Stomach (tissue), 4 donors: ENCODE data around the gene WWOX.

Experiments used
- EP300 ChIP-seq: sonication (generic); formaldehyde crosslinking; IDR thresholded peaks from one replicate; pipeline ENCODE4 v1.6.1; 2017; ENCODE audit warnings: antibody characterized with exemption
- POLR2A ChIP-seq, 4 donors: fragments of 450-650 bp; IDR thresholded peaks; one replicate each; pipeline ENCODE4 v1.6.1; 2016; ENCODE audit warnings: antibody characterized with exemption in 4 of 4, control low read depth in 2 of 4, mild to moderate bottlenecking in 1 of 4, moderate library complexity in 1 of 4
- POLR2AphosphoS5 ChIP-seq, 3 donors: sonication (generic); formaldehyde crosslinking; IDR thresholded peaks; one replicate each; pipeline ENCODE4 v1.6.1; 2016; ENCODE audit warnings: antibody characterized with exemption in 3 of 3
- TF ChIP-seq, protein P1 (sequence below), 7 experiments: fragments of 450-650 bp in 4 of 7; fragments of 200-600 bp in 3 of 7; sonication (generic) in 3 of 7; IDR thresholded peaks; one replicate each; pipeline ENCODE4 v1.5.1; 2016 to 2019; ENCODE audit warnings: antibody characterized with exemption in 7 of 7, control low read depth in 2 of 7, mild to moderate bottlenecking in 1 of 7

DNA sequence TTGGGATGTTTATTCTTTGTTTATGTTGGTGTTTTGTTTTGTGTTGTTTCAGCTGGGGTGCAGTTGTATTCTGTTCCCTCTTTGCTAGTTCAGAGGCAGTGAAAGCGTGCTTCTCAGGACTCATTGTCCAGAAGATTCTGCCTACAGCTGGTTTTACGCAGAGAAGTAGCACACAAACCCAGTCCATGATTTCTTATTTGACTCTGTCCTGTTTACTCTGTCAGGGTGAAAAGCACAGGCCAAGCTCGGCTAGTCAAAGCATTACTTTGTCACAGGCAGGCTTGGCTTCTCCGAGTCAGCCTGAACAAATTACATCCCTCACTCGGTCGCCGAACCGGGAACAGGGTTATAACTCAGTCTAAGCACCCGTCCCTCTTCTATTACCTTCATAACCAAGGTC, 1066.1 kb downstream of the WWOX start:
- TF ChIP-seq, protein P1, sequence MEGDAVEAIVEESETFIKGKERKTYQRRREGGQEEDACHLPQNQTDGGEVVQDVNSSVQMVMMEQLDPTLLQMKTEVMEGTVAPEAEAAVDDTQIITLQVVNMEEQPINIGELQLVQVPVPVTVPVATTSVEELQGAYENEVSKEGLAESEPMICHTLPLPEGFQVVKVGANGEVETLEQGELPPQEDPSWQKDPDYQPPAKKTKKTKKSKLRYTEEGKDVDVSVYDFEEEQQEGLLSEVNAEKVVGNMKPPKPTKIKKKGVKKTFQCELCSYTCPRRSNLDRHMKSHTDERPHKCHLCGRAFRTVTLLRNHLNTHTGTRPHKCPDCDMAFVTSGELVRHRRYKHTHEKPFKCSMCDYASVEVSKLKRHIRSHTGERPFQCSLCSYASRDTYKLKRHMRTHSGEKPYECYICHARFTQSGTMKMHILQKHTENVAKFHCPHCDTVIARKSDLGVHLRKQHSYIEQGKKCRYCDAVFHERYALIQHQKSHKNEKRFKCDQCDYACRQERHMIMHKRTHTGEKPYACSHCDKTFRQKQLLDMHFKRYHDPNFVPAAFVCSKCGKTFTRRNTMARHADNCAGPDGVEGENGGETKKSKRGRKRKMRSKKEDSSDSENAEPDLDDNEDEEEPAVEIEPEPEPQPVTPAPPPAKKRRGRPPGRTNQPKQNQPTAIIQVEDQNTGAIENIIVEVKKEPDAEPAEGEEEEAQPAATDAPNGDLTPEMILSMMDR (IDR thresholded peaks at IDR 0.05): no peak
- TF ChIP-seq POLR2AphosphoS5 (IDR thresholded peaks at IDR 0.05): no peak
- no peak for TF ChIP-seq POLR2A (IDR thresholded peaks at IDR 0.05)
- no peak for TF ChIP-seq EP300
